ENCODE results near the gene ENPP3. TPM values are rescaled to one million over a fixed set of nuclear protein-coding genes. Genes with fewer than 3 reads are reported as not detected.

Gene ENPP3
- total and polyA plus RNA-seq, 9 of the 15 experiments (the other 6 are each of a cell fraction or from before 2014, with no cell fraction given): 14.0 to 32.8 (median 21.6) TPM

- TF ChIP-seq THAP12 (CRISPR knock-in tag; IDR thresholded peaks at IDR 0.05) (peak; percentile 65; the same call in 1 of the 2 replicates), POLR2H (tag; IDR thresholded peaks at IDR 0.05; ENCODE audit: low read depth) (no peak), RBM34 (IDR thresholded peaks at IDR 0.05; ENCODE audit: borderline replicate concordance, insufficient read depth, low read length) (no peak), ZNF3 (CRISPR knock-in tag; IDR thresholded peaks at IDR 0.05) (no peak), ZNF12 (CRISPR knock-in tag; IDR thresholded peaks at IDR 0.05) (peak; percentile 84; the same call in 1 of the 2 replicates), STAT5A (IDR thresholded peaks at IDR 0.05; ENCODE audit: borderline replicate concordance, low read length) (peak; percentile 51; the same call in 1 of the 2 replicates), POLR2B (IDR thresholded peaks at IDR 0.05; ENCODE audit: low read depth, partially characterized antibody) (peak; percentile 77), TCF15 (CRISPR knock-in tag; IDR thresholded peaks at IDR 0.05) (no peak), NFIC (IDR thresholded peaks at IDR 0.05) (peak; percentile 68), NR2C1 (IDR thresholded peaks at IDR 0.05) (peak; percentile 57; the same call in 1 of the 2 replicates), NR2C1 (tag; IDR thresholded peaks at IDR 0.05) (peak; percentile 76), GABPA (tag; conservative IDR thresholded peaks at IDR 0.05; ENCODE audit: low read depth) (peak; percentile 100), FIP1L1 (IDR thresholded peaks at IDR 0.05; ENCODE audit: low read depth, low read length, poor library complexity, severe bottlenecking) (peak; percentile 97), THRAP3 (IDR thresholded peaks at IDR 0.05; ENCODE audit: borderline replicate concordance) (peak; percentile 74; the same call in 1 of the 2 replicates), PHF8 (IDR thresholded peaks at IDR 0.05; ENCODE audit: borderline replicate concordance, low read length) (peak; percentile 90), HMBOX1 (IDR thresholded peaks at IDR 0.05) (0 out of 2 replicates have a peak, but pooled peaks have one; percentile 48), ZNF174 (CRISPR knock-in tag; IDR thresholded peaks at IDR 0.05) (peak; percentile 70; the same call in 1 of the 2 replicates), POLR2AphosphoS5 (IDR thresholded peaks at IDR 0.05; ENCODE audit: control insufficient read depth, insufficient read depth, low read depth, low read length) (peak; percentile 88), KLF1 (tag; IDR thresholded peaks at IDR 0.05) (peak; percentile 75; the same call in 1 of the 2 replicates), SIN3B (IDR thresholded peaks at IDR 0.05; ENCODE audit: low read depth) (peak; percentile 97), IFI16 (CRISPR knock-in tag; IDR thresholded peaks at IDR 0.05) (no peak), THAP7 (CRISPR knock-in tag; IDR thresholded peaks at IDR 0.05) (peak; percentile 78; the same call in 1 of the 2 replicates), KAT7 (CRISPR knock-in tag; IDR thresholded peaks at IDR 0.05; ENCODE audit: borderline replicate concordance) (peak; percentile 100), ZNF444 (CRISPR knock-in tag; IDR thresholded peaks at IDR 0.05) (0 out of 2 replicates have a peak, but pooled peaks have one; percentile 7)
Observed at GRCh38 chr6:131627724-131628682, 9.1 kb upstream of the ENPP3 start, which contains the start of gene MED23 (continued).
